Measurements from ENCODE around the gene ZFAND2A.

Gene ZFAND2A

GRCh38 chr7:1175597-1175966, 15.6 kb upstream of the ZFAND2A start:
- no peak for DNase-seq (ENCODE audit: low read depth in 1 of 2, low spot score in 1 of 2)
- Histone ChIP-seq H3K27ac (replicated peaks) (no peak overlapping the region; the same call in 1 of the 2 replicates), H3K27me3 (ENCODE audit: insufficient read depth, poor library complexity, severe bottlenecking) (no peaks in the 10 kb centered on the region), H3K4me3 (replicated peaks; ENCODE audit: insufficient read depth, low read length) (no peak overlapping the region)
- TF ChIP-seq CTCF (IDR thresholded peaks at IDR 0.05; ENCODE audit: insufficient read depth, low read length): no peak
- TF ChIP-seq SPI1 (IDR thresholded peaks at IDR 0.05; ENCODE audit: borderline replicate concordance, low read depth): no peak
- TF ChIP-seq GABPA (IDR thresholded peaks at IDR 0.05; ENCODE audit: low read depth): no peak
- TF ChIP-seq POLR2AphosphoS5 (IDR thresholded peaks at IDR 0.05; ENCODE audit: low read depth): no peak
- TF ChIP-seq REST (IDR thresholded peaks at IDR 0.05; ENCODE audit: insufficient replicate concordance, low read depth): no peak

GRCh38 chr7:1174881-1175596, 15.0 kb upstream of the ZFAND2A start:
- Histone ChIP-seq H3K27me3 (ENCODE audit: insufficient read depth, poor library complexity, severe bottlenecking) (no peaks in the 10 kb centered on the region), H3K4me3 (replicated peaks; ENCODE audit: insufficient read depth, low read length) (no peak overlapping the region), H3K27ac (replicated peaks) (no peak overlapping the region)
- TF ChIP-seq REST (IDR thresholded peaks at IDR 0.05; ENCODE audit: insufficient replicate concordance, low read depth) (no peak), GABPA (IDR thresholded peaks at IDR 0.05; ENCODE audit: low read depth) (no peak), POLR2AphosphoS5 (IDR thresholded peaks at IDR 0.05; ENCODE audit: low read depth) (no peak), CTCF (IDR thresholded peaks at IDR 0.05; ENCODE audit: insufficient read depth, low read length) (no peak), SPI1 (IDR thresholded peaks at IDR 0.05; ENCODE audit: borderline replicate concordance, low read depth) (no peak)
- no peak for DNase-seq (ENCODE audit: low read depth in 1 of 2, low spot score in 1 of 2)

GRCh38 chr7:1174002-1174401, 14.0 kb upstream of the ZFAND2A start:
- Histone ChIP-seq H3K4me3 (replicated peaks; ENCODE audit: insufficient read depth, low read length) (no peak overlapping the region), H3K27ac (replicated peaks) (no peak overlapping the region), H3K27me3 (ENCODE audit: insufficient read depth, poor library complexity, severe bottlenecking) (no peaks in the 10 kb centered on the region)
- TF ChIP-seq GABPA (IDR thresholded peaks at IDR 0.05; ENCODE audit: low read depth) (no peak), CTCF (IDR thresholded peaks at IDR 0.05; ENCODE audit: insufficient read depth, low read length) (no peak), REST (IDR thresholded peaks at IDR 0.05; ENCODE audit: insufficient replicate concordance, low read depth) (no peak)
- DNase-seq (ENCODE audit: low read depth in 1 of 2, low spot score in 1 of 2): no peak
